Prostate gland (tissue), 2 donors: ENCODE data around the gene SHQ1.

Source experiments
- CTCF ChIP-seq, 4 experiments: fragments of 200-600 bp in 2 of 4; fragments of 450-650 bp in 2 of 4; sonication (generic) in 2 of 4; IDR thresholded peaks; 1 replicate in 3 of 4; 2 replicates in 1 of 4; pipeline ENCODE4 v1.5.1; 2016 to 2019; ENCODE audit warnings: antibody characterized with exemption in 4 of 4, mild to moderate bottlenecking in 2 of 4, moderate library complexity in 2 of 4
- POLR2A ChIP-seq: fragments of 450-650 bp; IDR thresholded peaks from one replicate; pipeline ENCODE4 v1.6.1; 2016; ENCODE audit warnings: antibody characterized with exemption, mild to moderate bottlenecking

GRCh38 chr3:72756900-72757299 is 91.3 kb downstream of the SHQ1 start:
- no peak for TF ChIP-seq CTCF (IDR thresholded peaks at IDR 0.05)
- TF ChIP-seq POLR2A, result no peak
